Stimulated activated CD8-positive, alpha-beta memory T cell treated with anti-CD3 and anti-CD28 coated beads, Interleukin-7, amount 100 ng/mL, for 1 hour (primary cell): ENCODE data around the gene TSPAN10.
"Not testable (repeated sequence)": the region's sequence is repeated elsewhere in the genome, so short reads cannot be mapped to it uniquely, and the experiment has no call there.

Experiments
- DNase-seq, 2 donors: peaks; one replicate each; pipeline ENCODE4 v3.0.0-alpha.2; 2020; ENCODE audit warnings: low read depth in 2 of 2

TSPAN10 gene

DNA sequence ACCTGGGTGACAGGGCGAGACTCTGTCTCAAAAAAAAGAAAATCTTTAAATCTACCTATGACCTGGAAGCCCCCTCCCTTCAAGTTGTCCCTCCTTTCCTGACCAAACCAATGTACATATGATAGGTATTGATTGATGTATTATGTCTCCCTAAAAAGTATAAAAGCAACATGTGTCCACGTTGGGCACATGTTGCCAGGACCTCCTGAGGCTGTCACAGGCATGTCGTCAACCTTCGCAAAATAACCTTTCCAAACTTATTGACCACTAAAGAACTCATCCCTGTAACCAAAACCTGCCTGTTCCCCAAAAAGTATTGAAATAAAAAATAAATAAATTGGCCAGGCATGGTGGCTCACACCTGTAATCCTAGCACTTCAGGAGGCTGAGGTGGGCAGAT, 25.0 kb downstream of the TSPAN10 start:
- no peak for DNase-seq

DNA sequence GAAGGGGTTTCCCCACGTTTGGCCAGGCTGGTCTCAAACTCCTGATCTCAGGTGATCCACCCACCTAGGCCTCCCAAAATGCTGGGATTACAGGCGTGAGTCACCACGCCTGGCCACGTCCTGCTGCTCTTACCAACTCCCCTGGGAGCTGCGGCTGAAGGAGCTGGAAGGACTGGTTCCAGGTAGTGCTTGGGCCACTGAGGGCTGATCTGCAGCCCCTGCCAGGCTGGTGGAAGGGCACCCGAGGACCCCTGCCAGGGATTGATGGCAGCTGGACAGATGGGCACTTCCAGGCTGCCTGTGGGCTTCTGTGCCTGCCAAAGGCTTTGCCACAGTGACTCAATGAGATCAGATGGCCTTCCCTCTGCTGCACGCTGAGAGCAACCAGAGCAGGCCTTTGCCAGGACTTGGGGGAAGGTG, 27.1 kb downstream of the TSPAN10 start:
- no peak for DNase-seq

DNA sequence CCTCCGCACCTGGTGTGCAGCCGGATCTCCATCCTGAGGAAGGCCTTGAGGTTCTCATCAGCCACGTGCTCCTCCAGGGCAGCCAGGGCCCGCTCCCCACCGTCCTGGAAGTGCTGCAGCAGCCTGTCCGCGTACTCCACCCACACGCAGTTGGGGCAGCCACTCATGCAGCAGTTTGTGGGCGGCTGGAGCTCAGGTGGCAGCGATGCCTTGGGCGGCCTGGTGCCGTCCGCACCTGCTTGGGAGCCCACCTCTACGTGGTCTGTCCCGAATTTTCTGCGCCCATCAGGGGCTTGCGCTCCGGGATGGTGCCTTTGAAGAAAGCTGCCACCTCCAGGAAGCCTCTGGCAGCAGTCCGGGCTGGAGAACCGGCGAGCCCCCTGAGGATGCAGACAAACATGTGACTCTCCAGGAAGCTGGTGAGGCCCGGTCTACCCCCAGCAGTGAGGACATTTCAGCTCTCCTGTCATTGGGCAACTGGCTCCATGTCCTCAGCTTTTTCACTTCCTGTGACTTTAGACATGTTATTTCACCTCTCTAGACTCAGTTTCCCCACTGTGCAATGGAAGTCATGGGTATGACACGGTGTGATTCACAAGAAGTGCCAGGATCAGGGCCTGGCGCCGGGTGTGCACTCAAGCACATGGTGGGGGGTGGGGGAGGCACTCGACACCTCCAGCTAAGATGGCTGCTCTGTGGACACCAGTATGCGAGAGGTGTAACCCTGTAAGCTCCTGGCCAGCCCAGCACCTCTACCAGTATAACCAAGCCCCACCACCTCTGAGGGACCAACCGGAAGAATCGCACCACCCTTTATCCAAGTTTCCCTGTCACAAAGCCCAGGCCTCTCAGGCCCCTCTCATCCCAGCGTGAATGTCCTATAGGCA, 28.5 kb downstream of the TSPAN10 start:
- no peak for DNase-seq

DNA sequence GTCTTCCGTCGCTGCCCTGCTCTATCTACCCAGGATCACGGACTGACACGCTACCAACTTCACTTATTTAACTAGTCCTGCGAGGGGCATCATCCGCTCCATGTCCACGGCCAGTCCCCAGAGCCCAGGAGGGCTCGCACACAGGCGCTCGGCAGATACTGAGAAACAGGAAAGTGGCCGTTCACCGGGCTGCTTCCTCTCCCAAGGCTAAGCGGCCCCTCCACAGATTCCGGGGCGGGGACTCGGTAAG, 29.0 kb downstream of the TSPAN10 start:
- no peak for DNase-seq

DNA sequence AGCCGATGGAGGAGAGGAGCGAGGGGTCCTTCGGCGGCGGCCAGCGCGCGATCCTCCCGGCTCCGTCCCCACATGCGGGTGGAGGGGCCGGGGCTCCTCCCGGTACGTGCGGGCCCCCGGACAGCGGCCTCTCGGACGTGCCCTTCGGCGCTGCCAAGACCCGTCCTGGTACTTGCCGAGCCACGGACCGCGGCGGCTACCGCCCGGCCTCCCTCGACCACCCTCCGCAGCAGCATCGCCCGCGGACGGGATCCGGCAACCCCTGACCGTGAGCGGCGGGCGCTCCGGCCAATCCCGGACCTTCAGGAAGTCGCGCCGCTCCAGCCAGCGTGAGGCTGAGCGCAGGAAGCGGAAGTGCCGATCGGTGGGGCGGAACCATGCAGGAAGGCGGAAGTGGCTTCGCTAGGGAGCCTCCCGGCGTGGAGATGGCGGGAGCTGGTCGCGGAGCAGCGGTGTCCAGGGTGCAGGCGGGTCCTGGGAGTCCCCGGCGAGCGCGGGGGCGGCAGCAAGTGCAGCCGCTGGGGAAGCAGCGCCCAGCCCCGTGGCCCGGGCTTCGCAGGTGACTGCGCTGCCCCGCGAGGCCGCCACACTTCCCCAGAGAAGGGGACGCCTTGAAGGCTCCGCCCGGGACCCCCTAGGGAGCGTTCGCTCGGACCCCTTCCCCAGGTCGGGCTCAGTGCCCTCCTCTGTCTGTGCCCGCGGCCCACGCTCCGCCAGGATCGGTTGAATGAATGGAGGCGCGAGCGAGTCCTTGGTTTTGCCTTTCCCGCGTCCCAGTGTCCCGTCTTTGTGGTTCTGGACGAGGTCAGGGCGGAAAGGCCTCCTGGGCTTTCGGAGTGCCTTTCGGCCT, 29.6 kb downstream of the TSPAN10 start, which contains the start of the genes CCDC137 and OXLD1:
Gene CCDC137, plus strand, starts transcription at position 396 of the 850 bp plus-strand sequence. Its CDS starts 30 bp downstream, at position 426.
Gene OXLD1, minus strand, starts transcription at position 264 of the 850 bp plus-strand sequence. Its CDS starts 28 bp downstream, at position 236.
- DNase-seq, result peak; percentile 85 to 87

DNA sequence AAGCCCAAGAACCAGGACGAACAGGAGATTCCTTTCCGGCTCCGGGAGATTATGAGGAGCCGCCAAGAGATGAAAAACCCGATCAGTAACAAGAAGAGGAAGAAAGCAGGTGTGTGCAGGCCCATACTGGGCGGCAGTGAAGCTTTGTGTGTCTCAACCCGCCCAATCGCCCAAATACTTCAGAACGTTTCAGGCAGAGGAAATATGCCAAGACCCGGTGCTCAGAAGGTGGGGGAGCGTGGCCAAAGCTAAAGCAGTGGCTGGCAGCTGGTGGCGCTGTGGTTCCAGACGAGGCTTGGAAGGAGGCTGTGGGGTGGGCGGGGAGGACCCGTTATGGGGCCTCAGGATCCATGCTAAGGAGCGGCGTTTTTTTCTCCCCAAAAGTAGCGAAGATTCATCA, 30.8 kb downstream of the TSPAN10 start:
- no peak for DNase-seq

DNA sequence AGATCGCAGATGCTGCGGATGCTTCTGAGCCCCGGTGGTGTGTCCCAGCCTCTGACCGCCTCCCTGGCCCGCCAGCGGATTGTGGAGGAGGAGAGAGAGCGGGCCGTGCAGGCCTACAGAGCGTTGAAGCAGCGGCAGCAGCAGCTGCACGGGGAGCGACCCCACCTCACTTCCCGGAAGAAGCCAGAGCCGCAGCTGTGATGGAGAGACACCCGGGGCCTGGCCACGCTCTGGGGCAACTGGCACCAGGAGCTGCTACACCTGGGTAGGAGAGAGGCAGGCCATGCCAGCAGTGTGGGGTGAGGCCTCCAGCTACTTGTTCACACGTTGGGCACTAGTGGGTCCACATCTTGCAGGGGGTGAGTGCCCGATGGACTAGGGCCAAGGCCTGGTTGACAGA, 35.5 kb downstream of the TSPAN10 start:
- DNase-seq, result no peak

DNA sequence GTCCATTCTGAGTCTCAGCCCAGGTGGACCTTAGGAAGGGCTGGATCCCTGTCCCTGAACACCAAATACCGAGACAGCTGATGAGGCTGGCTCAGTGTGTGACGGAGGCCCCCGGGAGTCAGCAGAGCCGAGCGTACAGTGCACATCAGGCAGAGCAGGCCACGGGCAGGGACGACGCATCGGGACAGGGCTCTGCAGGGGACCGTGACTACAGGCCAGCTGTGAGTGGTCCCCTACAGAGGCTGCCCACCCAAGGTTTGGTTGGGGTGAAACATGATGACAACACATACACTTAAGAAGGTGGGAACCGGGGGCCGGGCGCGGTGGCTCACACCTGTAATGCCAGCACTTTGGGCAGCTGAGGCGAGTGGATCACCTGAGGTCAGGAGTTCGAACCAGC, 36.0 kb downstream of the TSPAN10 start:
- no peak for DNase-seq

DNA sequence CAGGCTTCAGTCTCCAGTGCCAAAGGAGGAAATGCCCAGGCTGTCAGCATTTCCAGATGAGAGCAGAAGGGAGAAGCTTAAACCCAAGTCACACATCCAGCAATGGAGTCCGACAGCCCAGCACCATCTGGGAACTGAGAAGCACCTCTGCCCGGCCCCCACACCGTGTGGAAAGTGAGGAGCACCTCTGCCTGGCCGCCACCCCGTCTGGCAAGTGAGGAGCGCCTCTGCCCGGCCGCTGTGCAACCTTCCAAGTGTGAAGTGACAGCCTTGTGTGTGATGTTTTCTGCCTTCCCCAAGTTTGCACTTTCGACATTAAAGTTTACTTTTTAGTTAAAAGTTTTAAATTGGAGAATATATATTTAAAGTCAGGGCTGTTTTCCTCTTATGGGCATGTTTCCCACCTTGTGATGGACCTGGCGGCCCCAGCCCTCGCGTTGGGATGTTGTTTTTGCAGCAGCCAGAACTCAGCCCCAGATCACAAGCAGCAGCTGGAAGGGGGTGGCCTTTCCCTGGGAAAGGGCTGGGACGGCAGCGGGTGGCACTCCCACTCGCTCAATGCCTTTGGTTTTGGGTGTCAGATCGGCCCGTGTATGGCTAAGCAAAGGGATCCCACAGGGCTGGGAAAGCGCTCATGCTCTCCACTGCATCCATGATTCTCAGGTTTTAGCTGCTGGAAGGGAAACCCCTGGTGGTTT, 36.7 kb downstream of the TSPAN10 start:
- no peak for DNase-seq

DNA sequence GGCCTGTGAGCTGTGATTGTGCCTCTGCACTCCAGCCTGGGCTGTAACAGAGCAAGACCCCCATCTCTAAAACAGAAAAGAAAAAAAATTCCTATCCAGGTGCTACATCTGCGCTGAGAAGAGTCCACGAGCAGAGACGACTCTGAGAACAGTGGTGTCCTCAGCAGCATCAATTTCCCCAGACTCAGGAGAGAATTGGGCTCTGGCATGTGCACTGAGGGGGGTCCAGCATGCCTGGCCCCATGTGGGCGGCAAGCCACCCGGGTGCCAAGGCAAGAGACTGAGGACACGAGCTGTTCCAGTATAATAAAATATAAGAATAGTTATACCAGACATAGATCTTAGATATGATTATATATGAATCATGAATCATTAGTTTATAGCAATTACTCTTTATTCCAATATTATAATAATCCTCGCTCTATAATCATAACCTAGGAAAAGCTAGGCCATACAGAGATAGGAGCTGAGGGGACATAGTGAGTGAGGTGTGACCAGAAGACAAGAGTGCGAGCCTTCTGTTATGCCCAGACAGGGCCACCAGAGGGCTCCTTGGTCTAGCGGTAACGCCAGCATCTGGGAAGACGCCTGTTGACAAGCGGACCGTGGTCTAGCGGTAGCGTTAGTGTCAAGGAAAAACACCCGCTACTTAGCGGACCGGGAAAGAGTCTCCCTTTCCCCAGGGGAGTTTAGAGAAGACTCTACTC, 38.7 kb downstream of the TSPAN10 start:
- DNase-seq, result not testable (repeated sequence)

DNA sequence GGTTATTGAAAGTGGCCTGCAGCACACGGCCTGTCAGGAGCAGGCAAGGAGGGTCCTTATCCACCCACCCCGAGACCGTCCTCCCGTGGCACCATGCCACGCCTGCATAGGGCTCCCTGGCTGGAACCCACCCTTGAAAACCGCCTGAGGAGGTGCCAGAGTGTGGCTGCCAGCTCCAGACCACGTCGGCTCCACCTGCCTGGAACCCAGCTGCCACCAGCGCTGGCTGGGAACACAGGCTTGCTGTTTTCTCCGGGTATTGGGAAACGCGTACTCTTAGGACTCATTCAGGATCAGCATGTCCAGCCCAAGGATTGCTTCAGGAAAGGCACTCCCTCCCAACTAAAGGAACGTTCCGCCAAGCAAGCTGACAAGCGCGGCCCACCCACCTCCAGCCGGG, 39.9 kb downstream of the TSPAN10 start:
- DNase-seq, result no peak

DNA sequence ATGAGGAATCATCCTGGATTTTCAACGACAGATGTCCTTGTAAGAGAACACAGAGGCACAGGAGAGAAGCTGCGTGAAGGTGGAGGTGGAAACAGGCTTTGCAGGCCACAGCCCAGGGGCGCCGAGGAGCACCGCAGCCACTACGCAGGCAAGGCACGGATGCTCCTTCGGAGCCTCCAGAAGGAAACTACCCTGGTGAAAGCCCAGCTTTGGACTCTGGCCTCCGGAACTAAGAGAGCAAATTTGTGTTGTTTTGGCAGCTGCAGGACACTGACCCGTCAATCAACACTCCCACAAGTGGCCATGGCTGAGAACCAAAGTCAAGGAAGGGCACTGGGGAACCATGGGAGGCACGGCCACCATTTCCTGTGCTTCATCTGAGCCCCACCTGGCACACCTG, 43.2 kb downstream of the TSPAN10 start:
- DNase-seq, result no peak

DNA sequence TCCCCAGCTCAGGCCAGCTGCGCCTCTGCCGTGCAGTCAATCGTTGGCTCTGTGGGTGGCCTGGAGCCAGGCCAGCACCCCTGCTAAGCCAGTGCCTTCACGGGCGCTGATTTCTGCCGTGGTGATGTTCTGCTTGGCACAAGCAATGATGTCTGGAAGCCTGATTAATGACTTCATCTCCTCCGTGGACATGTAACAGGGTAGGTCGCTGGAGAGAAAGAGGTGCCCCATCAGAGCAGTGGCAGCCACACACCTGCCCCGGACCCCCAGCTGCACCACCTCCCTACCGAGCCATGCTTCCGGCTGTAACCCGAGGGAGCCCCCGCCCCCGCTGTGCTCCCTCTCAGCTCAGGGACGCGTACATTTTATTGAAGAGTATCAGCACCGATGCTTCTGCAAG, 44.7 kb downstream of the TSPAN10 start:
- no peak for DNase-seq

DNA sequence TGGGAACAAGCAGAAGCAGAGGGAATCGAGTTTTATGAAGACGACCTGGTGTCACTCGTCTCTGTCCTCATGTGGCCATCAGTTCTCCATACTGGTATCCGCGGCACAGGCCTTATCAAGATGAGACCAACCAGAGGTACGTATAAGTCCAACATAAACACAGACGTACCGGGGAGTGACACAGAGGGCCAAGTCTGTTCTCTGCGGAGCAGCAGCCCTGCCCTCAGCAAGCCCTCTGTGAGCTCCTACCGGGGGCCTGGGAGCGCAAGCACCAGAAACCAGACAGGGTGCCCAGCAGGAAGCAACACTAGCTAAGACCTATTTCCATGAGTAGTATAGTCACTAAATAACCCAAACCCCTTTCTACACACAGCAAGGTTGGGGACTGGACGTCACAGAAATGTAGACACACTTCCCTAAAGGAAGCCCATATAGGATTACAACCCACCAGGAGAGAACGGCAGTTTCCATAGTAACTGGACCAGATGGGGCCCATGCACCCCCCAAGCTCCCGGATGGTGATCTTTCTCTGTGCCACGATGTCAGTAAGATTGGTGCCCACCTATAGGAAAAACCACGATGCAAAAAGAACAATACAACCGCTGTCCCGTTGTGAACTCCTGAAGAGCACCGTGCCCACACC, 45.7 kb downstream of the TSPAN10 start:
- no peak for DNase-seq

DNA sequence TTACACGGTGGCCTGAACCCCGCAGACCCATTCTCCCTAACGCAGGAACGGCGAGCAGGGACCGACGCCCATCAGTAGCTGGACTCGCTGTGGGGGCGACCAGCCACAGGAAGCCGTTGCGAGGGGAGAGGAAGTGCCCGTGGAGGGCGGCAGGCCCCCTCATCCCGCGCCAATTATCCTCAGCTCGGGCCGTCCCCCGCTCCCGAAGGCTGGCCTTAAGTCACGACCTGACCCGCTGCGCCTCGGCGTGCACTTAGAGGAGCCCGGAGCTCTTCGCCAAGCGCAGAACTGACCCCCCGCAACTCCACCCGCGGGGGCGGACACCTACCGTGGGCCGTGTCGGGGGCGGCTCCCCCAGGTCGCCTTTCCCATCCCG, 46.2 kb downstream of the TSPAN10 start:
- no peak for DNase-seq

DNA sequence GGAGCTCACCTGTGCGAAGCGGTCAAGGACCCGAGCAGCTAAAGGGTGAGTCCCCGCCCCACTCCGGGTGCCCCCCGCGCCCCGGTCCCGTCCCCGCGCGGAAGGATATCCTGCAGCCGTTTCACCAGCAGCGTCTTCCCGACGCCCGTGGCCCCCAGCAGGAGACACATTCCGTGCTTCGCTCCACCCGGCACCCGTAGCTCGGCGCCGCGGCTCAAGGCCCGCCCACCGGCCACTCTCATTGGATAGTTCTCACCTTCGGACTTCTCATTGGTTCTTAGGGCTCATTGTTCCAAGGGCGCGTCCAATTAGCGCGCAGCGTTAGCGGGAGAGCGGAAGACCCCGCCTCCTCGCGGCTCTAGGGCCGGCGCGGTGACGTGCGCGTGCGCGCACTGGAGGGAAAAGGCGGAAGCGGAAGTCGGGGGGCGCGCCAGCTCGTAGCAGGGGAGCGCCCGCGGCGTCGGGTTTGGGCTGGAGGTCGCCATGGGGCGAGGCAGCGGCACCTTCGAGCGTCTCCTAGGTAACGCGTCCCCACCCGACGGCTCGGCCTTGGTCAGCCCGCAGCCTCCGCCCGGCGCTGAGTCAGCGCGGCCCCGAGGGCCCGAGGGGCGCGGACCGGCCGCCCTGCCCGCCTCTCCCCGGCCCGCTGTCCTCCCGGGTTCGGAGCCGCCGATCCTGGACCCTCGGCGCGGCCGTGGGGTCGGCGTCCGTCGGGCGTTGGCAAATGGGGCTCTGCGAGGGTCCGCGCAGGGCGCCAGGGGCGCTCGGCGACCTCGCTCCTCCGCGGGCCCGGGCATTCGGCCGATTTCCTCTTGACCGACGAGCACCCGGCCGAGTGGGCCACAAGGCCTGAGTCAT, 46.8 kb downstream of the TSPAN10 start, which contains the start of the genes ARL16 and HGS:
Gene ARL16, minus strand, starts transcription at position 214 of the 858 bp plus-strand sequence. Its CDS starts 44 bp downstream, at position 170.
Gene HGS, plus strand, starts transcription at position 428 of the 858 bp plus-strand sequence. Its CDS starts 56 bp downstream, at position 484.
- DNase-seq, result peak; percentile 93 to 94

DNA sequence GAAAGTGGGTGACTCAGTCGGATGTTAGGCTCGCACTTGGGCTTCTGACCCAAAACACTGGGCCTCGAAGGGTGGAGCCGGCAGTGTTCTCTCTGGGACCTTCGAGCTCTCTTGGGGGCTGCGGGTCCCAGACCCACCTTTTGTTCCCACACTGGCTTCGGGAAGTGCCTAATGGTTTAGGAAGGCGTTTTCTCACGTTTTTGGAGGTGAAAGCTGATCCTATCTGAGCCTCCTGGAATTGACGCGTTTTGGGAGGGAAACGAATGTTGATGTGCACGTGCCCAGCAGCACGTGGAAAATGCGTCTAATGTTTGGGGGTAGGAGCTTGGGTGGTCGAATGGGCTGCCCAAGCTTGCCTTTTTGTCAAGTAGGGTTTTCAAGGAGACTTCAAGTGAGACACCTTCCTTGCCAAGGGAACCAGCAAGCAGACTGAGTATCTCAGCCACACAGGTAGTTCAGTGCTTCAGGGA, 47.5 kb downstream of the TSPAN10 start:
- DNase-seq, result no peak

DNA sequence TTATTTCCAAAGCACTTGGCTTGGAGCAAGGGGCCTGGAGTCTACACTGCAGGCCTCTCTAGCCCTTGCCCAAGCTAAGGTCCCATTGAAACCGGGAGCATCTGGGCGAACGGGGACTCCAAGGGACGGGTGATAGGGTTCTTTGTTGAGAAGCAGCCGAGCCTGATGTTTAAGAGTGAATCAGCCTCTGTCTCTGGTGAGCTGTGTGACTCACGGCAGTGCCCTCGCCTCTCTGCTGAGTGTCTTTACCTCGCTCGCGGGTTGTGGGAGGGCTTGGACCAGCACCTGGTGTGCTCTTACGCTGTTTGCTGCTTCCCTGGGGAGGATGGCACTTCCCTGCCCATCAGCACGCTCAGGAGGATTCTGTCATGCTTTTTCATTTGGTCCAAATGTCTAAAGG, 48.1 kb downstream of the TSPAN10 start:
- DNase-seq, result no peak

DNA sequence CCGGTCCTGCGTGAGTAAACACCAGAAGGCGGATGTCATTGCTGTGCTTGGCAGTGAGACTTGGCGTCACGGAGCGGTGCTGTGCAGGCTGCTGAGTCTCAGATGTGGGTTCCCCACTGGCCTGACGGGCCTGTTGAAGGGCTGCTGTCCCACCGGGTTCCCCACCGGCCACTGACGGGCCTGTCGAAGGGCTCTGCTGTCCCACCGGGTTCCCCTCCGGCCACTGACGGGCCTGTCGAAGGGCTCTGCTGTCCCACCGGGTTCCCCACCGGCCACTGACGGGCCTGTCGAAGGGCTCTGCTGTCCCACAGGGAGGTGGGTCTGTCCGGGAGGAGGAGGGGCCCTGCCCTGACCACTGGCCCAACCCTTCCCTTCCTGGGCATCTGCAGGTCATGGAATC, 49.6 kb downstream of the TSPAN10 start:
- no peak for DNase-seq
